HG02973 (cell line): ENCODE results near the gene OLFML2B.
A peak's percentile ranks its signal among the peaks of the same experiment; 100 is the strongest.
"Not testable (repeated sequence)": the region's sequence is repeated elsewhere in the genome, so short reads cannot be mapped to it uniquely, and the experiment has no call there.

Experiments used
- ATAC-seq: cut with Tn5 transposase; IDR thresholded peaks from one replicate; pipeline ENCODE4 v1.9.1; 2021; ENCODE audit warnings: moderate library complexity; ENCODE audit not compliant: unreplicated experiment

The OLFML2B gene

DNA sequence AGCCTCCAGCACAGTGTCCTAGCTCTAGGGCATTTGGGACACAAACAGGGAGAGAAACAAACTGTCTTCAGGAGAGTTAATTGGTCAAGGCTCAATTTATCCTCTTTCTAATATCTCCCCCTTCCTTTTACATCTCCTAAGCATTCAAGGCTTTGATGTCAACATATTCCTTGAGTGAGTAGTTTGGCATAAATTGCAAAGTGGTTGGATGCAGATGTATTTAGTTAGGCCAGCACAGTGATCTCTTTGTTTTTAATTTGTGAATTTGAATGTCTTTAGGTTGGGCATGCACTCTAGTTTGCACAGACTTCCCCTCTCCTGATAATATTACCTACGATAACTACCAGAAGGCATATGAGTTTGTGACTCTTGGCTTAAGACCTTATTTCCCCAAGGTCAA lies 12.5 kb upstream of the OLFML2B start:
- no peak for ATAC-seq

DNA sequence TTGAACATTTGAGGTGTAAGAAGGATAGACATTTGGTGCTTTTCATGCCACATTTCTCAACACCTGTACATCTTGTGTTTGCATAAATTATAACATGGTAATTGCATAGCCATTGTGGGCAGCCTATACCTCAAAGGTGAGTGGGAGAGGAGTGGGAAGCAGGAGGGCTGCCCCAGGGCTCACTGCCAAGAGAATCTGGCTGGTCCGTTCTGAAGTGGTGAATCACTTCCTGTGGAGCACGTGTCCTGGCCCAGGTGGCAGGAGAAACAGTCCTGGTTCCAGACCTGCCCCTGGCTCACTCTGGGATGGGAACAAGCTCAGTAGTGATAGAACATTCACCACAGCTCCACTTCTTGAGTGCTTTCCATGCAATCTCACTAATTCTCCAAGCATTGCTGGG lies 11.6 kb upstream of the OLFML2B start:
- ATAC-seq: no peak

DNA sequence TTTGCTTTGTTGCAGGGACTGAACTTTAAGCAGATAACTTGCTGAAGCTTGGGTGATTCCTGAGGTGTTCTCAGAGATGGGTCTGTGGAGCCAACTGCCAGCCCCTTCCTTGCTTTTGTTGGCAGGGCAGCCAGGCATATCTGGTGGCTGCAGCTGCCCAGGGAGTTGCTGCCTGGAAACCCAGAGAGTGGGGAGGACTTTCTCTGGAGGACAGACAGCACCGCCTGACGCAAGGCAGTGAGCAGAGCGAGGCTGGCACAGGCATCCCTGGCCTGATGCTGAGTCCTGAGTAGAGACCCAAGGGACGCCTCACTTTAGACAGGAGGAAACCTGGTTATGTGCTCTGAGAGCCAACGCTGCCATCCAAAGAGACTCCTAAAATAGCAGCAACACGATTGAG lies 9.8 kb upstream of the OLFML2B start:
- ATAC-seq: no peak

DNA sequence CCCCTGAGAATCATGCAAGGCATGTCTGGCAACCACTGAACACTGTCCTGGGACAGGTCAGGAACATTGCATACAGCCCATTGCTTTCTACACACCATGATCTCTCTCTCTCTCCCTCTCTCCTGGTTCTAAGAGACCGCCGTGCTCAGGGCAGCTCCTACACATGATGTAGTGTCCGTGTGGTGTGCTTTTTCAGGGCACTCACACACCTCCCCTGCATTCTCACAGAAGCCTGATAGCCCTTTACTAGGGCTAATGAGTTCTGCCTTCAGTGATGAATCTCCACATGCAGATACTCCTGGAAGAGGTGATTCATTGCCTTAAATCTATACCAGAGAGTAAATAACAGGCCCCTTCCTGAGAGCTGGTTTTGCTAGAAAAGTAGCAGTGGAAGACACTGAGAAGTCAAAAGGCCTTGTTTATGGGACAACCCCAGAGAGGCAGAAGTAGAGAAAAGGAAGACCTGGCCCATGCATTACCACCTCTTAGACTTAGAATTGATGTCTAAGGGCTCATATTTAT lies 7.2 kb upstream of the OLFML2B start:
- ATAC-seq: no peak

DNA sequence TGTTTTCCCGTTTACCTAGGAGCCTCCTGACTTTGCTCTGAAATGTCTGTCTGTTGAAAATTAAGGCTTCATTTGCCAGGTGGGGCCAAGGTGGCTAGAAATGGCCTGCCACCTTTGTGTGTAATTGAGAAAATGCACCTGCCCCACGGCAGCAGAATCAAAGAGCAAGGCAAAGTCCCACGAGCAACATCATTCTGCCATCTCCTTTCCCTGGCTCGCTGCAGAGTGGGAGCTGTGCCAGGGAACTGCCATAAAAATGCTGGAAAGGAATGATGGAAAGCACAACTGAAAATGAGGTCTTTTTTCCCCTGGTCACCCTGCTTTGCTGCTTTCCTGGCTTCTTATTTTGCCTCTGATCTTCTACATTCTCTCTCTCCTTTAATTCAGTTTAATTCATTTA lies 5.5 kb upstream of the OLFML2B start:
- ATAC-seq: no peak

DNA sequence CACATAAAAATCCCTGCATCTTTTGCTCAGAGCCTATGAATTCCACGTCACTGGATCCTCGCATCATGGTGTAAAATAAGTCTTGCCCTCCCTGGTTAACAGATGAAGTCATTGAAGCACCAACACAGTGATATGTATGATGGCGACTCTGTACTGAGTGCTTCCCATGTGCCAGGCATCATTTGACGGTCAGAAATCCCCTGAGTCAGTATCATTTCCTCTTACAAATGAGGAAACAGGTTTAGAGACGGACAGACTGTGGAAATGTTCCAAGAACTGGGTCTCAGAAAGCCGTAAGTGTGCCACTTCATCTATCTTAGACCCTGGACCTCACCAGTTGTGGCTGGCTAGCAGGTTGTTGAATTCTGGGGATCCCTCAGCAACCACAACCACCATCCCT lies 5.1 kb upstream of the OLFML2B start:
- peak; percentile 76 for ATAC-seq

DNA sequence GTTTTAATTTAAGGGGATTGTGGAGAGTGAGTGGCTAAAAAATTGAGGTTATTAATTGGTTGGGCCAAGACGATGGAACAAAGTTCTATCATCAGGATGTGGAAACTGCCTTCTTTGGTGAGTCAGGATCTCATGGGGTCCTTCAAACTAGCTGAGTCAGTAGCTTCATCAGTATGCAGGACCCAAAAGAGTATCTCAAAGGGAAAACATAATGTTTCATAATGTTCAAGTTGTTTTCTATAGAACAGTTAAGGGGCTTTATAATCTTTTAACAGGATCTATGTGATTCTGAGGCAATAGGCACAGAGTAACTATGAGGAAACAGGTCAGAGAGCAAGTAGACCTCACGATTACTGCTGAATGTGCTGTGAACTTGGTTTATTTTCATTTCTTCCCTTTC lies 3.2 kb upstream of the OLFML2B start:
- no peak for ATAC-seq

DNA sequence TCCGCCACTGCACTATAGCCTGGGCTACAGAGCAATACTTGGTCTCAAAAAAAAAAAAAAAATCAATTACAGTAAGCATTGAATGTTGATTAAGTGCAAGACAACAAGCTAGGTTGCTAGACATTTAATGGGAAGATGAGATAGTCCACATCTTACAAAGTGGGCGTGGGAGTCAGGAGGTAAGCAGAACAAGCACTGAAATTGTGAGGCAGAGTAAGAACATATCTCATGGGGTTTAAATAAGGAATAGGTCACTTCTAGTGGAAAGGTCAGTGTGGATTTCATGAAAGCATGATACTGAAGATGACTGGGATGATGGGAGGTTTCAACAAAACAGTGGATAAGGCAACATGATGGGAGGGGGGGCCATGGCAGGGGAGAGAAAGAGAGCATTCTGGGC lies 1.9 kb upstream of the OLFML2B start:
- ATAC-seq: no peak

DNA sequence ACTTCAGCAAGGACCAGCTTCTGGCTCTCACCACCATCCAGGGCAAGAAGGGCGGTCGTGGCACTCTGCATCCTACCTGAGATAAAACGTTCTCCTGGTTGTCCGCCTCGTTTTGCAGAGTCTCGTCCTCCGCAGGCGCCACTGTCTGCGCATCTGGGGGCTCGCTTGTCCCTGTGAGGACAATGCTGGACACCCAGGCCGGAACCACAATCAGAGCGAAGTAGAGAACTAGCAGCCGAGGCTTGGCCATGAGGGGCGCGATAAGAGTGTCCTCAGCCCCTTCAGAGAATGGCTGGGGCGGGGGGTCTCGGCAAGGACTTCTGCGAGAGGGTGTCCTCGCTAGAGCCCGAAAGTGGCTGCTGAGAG lies 505 bp downstream of the OLFML2B start:
- no peak for ATAC-seq

DNA sequence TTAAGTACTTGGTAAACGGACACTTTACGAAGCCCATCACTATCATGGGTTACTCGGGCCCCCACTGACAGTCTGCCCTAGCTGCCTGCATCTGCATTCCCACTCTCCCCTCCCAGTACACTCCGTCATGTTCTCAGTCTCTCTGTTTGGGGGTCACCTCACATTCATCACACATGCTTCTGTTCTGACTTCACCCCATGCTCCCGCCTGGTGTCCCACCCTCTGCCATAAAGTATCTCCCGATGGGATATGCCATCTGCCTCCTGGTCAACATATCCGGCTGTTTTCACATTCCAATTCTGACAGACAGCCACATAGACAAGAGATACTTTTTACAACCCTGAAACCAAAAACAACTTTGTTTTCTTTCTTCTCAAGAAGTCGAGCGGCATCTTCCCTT lies 1.0 kb downstream of the OLFML2B start:
- ATAC-seq: no peak

DNA sequence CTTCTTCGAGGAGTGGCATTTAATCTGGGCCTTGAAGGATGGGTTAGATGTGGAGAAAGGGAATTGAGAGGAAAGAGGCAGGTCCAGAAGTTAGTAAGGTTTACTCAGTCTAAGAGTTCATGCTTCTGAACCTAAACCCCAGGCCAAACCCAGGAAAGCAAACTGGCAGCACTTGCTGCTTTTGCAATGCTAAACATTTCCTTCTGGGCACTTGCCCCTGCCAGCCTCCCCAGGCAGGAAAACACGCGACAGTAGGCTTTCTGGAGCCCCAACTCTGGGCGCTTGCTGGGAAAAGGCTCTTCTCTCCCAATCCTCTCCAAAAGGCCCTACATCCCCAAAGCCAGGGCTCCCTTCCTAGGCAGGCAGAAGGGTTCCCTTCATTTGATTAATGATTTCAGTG lies 2.5 kb downstream of the OLFML2B start:
- ATAC-seq: no peak

DNA sequence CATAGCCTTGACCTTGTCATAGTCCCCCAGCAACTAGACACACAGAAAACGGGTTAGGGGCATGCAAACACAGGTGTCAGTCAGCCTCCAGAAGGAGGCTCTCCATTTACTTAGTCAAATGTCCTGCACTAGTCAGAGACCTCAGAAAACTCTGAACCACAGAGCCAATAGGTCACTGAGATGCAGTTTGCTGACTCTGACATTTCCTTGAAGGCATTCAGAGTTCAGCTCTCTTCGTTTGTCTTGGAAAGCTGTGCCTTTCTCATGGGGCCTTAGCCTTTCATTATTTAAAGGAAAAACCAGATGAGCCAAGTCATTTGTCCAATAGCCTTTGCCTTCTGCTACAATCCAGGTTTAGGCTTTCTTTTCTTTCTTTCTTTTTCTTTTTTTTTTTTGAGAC lies 3.5 kb downstream of the OLFML2B start:
- ATAC-seq: no peak

DNA sequence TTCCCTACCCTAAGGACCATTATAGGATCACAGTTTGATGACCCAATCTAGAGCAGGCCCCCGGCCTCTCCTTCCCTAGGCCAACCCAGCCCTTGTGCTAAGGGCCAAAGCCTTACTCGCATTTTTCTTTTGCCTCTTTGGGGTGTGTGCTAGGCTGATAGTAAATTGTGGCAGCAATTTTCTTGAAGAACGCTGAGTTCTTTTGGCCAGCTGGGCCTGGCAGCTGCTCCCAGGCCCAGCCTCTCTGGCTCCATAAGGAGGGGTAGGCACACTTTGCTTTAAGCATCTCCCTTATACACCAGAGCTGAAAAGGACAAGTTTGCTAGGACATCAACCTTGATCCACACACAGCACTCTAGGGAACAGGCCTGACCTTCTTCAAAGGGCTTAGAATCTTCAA lies 4.2 kb downstream of the OLFML2B start:
- ATAC-seq: no peak

DNA sequence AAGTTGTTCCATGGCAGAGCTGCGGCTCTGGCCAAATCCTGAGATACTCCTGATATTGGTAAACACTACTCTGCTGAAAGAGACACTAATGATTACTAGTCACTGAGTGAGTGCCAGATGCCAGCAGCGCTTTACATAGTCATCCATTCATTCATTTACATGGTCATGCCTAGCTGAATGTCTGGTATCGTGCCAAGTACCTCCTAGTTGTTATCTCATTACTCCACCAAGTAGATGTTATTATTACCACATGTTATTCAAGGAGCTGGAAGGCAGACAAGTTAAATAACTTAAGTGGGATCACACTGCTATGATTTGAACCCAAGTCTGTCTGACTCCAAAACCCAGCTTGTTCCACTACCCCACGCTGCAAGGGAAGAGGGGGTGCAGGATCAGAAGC lies 4.7 kb downstream of the OLFML2B start:
- ATAC-seq: no peak

DNA sequence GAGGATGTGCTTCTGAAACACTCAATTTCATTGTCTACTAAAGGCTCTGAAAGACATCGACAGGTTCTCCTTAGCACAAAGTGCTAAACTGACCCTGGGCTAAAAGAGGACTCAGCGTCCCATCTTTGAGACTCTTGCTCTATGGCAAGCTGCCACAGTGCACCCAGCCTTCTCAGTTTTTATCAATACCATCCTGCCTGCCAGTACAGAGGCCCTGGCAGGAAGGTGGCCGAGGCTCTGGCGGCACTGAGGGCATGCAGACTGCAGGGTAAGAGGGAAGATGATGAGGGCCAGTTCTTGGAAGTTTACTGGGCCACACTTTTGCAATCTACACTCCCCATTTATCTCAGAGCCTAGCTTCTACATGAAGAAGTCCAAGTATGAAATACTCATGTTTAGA lies 5.3 kb downstream of the OLFML2B start:
- no peak for ATAC-seq

DNA sequence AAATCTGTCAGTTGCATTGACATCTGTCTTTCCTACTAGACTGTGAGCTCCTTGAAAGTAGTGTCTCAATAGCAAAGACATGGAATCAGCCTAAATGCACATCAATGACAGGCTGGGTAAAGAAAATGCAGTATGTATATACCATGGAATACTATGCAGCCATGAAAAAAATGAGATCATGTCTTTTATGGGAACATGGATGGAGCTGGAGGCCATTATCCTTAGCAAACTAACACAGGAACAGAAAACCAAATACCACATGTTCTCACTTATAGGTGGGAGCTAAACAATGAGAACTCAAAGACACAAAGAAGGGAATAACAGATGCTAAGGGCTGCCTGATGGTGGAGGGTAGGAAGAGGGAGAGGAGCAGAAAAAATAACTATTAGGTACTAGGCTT lies 5.9 kb downstream of the OLFML2B start:
- not testable (repeated sequence) for ATAC-seq

DNA sequence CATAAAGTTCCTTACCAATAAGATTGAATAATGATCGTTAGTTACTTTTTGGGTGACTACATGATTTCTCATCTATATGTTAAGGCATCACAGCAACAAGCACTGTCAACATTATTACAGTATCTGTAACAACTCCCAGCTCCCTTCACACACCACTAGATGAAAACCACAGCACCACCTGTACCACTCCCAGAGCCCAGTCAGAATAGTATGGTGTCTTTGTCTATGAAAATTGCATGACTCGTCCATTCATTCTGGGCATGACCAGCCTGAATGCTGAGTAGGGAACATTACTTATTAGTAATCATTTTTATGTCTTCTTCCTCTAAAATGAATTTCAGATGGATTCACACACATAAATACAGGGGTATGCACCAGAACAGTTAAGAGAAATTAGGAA lies 7.0 kb downstream of the OLFML2B start:
- no peak for ATAC-seq

DNA sequence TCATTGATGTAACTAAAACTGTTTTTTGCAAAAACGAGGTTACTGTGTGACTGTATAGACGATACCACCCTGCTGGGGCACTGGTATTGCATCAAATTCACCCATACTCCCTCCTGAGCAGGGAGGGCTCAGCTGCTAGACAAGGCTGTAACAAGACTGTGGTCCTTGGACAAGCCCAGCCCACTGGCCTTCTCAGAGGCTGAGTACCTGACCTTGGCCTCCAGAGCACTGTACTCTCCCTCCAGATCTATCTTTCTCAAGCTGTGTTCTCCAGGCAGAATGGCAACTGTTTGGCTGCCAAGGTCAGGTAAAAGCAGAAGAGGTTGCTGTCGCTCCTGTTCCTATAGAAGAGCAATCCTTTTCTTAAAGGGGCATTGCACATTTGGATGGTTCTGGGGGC lies 8.5 kb downstream of the OLFML2B start:
- ATAC-seq: no peak

DNA sequence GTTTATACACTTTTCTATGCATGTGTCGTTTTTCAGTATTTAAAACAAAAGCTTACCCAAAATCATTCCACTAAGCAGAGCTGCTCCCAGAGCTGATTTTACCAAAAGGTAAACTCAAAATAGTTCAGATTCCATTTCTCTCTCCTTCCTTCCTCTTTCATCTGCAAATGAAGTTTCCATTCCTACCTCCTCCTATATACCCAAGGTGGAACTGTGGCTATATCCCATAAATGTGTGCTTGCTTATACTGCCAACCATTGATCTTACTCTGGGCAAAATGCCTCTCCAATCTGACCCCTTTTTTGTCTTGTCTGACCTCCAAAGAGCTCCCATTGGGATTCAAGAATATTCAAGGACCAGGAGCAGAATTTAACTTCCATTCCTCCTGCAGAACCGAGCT lies 9.5 kb downstream of the OLFML2B start:
- no peak for ATAC-seq

DNA sequence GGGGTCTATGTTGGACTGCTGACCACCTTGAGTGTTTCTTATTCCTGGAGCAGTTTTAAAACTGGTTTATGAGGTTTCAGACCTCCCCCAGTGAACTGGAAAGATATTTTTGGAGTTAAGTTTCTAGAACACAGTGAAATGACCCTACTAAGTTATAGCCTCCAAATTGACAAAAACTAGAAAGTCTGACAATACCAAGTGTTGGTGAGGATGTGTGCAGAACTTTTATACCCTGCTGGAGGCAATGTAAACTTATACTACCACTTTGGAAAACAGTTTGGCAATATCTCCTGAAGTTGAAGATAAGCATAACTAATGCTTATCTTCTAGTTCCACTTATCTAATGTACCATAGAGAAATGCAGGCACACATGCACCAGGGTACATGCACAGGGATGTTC lies 10.4 kb downstream of the OLFML2B start:
- no peak for ATAC-seq

DNA sequence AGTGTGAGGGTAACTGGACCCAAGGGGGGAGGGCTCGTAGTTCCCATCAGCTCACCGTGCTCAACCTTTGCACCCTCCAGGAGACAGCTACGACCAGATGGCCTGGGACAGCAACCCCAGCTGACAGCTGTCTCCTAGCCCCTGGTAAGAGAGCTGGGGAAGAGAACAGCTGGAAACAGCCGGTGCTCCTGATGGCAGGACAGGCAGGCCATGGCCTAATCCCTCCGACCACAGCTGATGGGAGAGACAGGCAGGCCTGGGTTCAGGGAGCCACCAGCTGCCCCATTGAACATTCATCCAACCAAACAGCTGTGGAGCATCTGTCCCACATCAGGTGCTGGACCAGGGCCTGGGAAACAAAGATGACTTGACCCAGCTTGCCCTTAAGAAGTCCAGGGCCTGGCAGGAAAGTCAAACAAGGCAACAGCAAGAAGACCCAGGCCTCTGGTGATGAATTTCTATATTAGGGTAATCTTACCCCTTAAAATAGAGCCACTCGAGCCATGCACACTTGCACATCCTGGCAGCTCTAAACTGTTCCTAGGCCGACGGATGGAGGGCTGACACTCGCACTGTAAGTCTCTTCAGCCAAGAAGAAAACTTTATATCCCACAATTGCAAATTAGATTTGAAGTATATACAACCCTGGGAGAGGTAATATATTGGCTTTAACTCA lies 12.2 kb downstream of the OLFML2B start:
- no peak for ATAC-seq

DNA sequence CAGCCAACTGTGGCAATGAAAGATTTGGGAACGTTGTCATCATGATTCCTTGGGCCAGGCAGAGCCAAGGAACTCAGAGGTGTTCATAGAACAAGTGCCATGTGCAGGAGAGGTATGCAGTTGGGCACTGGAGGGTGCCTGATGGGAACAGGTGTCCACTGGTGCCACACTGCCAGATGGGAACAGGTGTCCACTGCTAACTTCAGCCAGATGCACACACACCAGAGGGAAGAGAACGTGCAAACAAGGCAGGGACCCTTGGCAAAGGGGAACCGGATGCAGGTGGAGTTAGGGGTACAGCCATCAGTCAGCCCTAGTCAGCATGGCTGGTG lies 13.5 kb downstream of the OLFML2B start:
- no peak for ATAC-seq

DNA sequence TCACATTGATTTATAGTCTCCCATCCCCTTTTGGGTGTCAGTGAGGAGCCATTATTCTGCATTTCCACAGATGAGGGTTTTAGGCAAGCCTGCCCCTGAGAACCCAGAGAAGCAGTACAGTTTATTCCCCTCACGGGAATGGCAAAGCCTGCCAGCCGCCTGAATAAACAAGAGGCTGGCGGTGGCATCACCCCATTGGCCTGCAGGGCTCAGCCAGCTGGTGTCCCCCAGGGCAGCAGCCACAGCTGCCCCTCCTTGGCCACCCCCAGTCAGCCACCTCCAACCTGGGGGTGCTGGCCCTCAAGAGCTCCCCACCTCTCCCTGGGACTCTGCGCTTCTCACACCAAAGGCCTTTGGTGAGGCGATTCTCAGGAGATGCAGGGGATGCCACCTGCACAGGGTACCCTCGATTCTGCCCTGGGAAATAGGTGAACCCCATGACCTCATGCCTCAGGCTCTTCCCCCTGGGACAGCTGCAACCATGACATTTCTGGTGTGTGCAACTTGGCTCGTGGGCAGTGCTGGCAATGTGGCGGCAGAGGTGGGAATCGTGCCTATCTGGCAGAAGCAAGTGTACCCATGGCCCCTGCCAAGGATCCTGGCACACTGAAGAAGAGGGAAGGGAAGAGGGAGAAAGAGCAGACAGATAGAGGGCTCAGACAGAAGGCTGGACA lies 14.0 kb downstream of the OLFML2B start:
- no peak for ATAC-seq
